Mammary epithelial cell (primary cell): ENCODE measurements around the gene SNU13.

Experiments used
- EZH2 ChIP-seq: IDR thresholded peaks from 2 replicates; pipeline ENCODE4 v1.6.1; 2012; ENCODE audit warnings: low read length, inconsistent platforms, borderline replicate concordance
- TF ChIP-seq, protein P1 (sequence below), 2 donors: IDR thresholded peaks in 1 of 2; conservative IDR thresholded peaks in 1 of 2; 2 replicates each; pipeline ENCODE4 v1.5.1; 2011 to 2012; ENCODE audit warnings: inconsistent platforms in 2 of 2, low read length in 2 of 2, mild to moderate bottlenecking in 2 of 2, control low read depth in 1 of 2, low read depth in 1 of 2; ENCODE audit not compliant: insufficient read depth in 1 of 2; ENCODE audit errors: extremely low read depth in 1 of 2

GRCh38 chr22:41658869-41659268 lies 29.8 kb downstream of the SNU13 start:
- TF ChIP-seq, protein P1, sequence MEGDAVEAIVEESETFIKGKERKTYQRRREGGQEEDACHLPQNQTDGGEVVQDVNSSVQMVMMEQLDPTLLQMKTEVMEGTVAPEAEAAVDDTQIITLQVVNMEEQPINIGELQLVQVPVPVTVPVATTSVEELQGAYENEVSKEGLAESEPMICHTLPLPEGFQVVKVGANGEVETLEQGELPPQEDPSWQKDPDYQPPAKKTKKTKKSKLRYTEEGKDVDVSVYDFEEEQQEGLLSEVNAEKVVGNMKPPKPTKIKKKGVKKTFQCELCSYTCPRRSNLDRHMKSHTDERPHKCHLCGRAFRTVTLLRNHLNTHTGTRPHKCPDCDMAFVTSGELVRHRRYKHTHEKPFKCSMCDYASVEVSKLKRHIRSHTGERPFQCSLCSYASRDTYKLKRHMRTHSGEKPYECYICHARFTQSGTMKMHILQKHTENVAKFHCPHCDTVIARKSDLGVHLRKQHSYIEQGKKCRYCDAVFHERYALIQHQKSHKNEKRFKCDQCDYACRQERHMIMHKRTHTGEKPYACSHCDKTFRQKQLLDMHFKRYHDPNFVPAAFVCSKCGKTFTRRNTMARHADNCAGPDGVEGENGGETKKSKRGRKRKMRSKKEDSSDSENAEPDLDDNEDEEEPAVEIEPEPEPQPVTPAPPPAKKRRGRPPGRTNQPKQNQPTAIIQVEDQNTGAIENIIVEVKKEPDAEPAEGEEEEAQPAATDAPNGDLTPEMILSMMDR (conservative IDR thresholded peaks at IDR 0.05 in 1 of 2, IDR thresholded peaks at IDR 0.05 in 1 of 2; ENCODE audit: extremely low read depth in 1 of 2, insufficient read depth in 1 of 2, low read depth in 1 of 2, low read length in 2 of 2): no peak
- no peak for TF ChIP-seq EZH2
